Ramos (cell line): ENCODE measurements around the gene HCN3.

ENCODE experiments used
- in situ Hi-C: fragments of 300-500 bp; cut with MboI; formaldehyde crosslinking; loops from one replicate; pipeline ENCODE4 v1.14.3; 2022; ENCODE audit warnings: low sequenced_read_pairs; ENCODE audit not compliant: unreplicated experiment

Gene HCN3

DNA sequence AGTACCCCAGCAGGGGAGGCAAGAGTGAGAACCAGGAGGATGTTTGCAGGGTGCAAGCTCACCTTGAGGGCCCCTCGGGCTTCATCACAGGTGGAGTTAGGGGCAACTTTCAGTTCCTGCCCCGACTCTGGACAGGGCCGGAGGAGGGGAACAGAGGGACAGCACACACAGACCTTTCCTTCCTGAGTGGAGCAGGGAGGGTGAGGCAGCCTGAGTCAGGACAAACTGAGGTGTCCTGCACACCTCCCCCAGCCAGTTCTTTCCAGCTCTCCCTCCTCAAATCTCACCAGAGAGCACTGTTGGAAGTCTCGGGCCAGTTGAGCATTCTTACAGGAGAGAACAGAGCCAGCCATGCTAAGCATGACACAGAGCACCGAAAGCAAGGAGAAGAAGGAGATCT lies 23.5 kb upstream of the HCN3 start:
- in situ Hi-C loops, result no loop called here

DNA sequence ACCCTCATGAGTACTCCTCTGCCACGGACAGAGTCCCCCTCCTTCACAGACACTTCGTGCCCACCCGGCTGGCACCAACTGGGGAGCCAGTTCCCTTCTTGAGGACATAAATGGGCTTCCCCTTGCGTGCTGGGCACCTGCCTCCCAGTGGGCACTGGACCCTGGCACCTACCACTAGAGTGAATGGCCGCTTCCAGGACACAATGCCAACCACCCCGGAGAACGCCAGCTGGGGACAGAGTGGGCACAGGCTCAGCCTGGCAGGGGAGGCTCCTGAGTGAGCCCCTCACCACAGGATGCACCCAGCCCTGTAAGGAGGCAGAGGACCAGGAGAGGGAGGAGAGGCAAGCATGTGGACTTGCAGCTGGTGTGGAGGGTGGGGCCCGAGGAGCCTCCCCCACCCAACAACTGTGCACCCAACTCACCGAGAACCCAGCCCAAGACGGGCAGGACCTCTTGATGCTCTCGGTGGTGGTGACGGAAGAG lies 23.0 kb upstream of the HCN3 start:
- in situ Hi-C loops, result no loop called here

DNA sequence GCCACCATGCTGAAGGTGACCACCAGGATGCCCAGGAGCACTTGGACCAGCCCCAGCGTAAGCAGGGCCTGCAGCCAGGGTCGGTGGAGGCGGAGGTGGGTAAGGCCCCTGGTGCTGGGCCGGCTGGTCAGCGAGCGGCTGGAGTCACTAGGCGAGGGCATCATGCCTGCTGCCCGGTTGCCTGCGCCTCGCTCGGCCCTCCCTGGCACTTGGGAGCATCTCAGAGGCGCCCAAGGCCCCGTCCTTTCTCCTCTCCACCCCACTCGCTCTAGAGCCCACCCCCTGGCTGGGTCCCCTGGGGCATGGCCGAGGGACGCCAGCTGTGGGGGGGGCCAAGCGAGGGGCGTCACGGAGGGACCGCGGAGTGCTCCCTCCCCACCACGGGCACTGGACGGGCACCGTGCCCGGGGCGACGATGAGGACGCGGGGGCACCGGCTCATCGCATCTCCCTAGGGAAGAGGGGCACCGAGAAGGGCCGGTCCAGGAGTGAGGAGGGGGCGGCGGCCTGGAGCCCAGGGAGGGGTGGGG lies 22.5 kb upstream of the HCN3 start:
- in situ Hi-C loops, result no loop called here

DNA sequence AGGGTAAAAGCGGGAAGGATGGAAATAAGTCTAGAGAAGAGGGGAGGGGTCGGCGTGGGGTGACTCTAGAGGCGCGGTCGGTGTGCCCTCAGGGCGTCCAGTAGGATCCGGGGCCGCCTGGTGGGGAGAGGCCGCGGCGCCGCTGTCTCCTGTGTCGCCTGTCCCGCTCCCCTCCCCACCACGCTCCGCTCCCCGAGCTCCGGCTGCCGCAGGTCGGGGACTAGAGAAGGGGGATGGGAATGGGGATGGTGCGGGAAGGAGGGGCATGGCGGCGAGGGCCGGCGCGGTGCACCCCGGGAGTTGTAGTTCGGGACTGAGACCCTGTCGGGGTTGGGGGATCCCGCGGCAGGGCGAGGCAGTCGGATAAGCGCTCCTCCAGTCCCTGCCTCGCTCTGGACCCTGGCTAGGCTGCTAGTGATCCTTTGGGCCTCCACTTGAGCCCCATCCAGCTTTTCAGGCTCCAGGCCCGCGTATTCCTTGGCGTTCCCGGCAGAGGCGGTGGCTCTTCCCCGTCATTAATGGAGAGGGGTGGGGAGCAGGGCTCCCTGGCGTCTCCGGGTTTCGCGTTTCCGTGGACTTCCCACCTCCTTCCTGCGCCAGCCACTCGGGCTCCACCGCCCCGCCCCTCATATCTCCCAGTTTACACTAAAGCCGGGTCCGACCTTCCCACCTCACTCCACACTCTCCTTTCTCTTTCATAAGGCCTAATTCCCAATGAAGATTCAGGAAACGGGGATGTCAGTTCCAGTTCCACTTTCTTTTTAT lies 21.8 kb upstream of the HCN3 start, which contains the start of gene ENTREP3:
TSS of gene ENTREP3 (minus strand) at position 241 of the 765 bp plus-strand sequence. CDS start 606 bp downstream, outside the sequence.
- in situ Hi-C loops, result no loop called here

- in situ Hi-C loops, result no loop called here
These were observed 21.0 kb upstream of the HCN3 start for GRCh38 chr1:155256058-155256852.

GRCh38 chr1:155260276-155260675 lies 17.0 kb upstream of the HCN3 start:
- in situ Hi-C loops, result no loop called here

DNA sequence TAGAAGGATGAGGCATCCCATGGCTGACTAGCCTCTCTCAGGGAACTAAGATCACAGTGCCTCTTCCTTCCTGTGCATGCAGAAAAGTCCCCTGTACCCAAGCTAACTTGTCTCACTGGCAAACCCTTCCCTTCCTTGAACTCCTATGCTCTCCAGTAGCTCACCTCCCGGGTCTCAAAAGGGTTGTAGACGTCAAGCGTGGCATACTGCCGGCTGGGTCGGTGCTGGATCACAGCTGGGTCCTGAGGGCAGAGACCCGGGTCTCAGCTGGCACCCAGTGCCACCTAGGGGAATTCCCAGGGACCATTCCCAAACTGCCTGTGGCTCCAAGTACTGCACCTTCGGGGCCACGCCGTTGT lies 15.8 kb upstream of the HCN3 start:
- in situ Hi-C loops, result no loop called here

- in situ Hi-C loops, result no loop called here
These were observed 15.2 kb upstream of the HCN3 start, which contains the start of gene SCAMP3 for GRCh38 chr1:155261852-155262673. SCAMP3 (minus strand) TSS chr1:155262360; CDS start chr1:155262151, 209 bp downstream.

DNA sequence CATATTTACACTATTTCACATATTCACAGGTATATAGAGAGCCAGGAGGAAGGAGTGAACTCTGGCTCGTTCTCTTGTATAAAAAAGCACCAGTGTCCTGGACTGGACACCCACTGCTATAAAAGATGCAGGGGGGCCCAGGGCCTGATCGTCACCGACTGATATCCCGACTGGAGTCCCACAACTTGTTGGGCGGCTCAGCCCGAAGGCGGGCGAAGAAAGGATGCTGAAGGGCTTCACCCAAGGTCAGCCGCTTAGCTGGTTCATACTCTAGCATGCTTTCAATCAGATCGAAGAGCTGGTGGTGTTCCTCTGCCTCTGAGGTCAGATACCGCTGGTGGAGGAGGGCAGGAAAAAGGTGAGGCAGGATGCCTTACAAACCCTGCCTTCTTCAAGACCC lies 14.2 kb upstream of the HCN3 start:
- in situ Hi-C loops, result no loop called here

GRCh38 chr1:155266553-155266952 lies 10.7 kb upstream of the HCN3 start:
- in situ Hi-C loops, result no loop called here

- in situ Hi-C loops, result no loop called here
These were observed 9.9 kb upstream of the HCN3 start for GRCh38 chr1:155267373-155267772.

DNA sequence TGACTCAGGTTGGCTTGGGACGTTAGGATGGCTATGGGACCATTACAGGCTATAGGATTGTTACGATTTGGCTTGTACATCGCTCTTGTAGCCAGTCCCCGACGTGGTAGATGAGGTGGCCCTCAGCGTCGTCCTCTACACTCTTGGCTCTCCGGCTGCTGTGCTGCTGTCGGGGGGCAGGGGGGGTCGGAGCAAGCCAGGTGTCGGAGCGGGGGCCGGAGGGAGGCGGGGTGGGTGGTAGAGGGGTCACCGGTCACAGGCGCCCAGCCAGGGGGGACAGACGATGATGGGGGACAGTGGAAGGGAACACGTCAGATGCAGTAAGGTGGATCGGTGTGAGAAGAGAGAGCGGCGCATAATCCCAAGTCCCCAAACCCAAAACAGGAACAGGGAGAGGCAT lies 8.6 kb upstream of the HCN3 start:
- in situ Hi-C loops, result no loop called here

DNA sequence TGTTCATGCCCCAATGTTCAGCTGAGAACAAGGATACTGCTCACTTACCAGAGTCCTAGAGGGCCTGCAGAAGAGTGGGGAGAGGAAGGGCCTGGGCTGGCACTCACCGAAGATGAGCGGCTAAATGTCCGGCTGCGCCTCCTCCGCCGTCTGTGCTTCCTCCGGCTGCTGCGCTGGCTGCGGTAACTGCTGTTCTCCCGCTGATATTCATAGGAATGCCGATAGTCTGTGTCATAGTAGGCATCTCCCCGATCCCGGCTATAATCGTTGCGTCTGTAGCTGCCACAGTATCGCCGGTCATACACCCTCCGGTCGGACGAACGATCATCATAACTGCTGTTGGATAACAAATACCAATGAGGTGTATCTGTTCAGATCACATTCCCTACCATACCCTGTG lies 7.9 kb upstream of the HCN3 start:
- in situ Hi-C loops, result no loop called here

- in situ Hi-C loops, result no loop called here
These were observed 4.6 kb upstream of the HCN3 start for GRCh38 chr1:155272466-155273342.

GRCh38 chr1:155273343-155274245 lies 3.7 kb upstream of the HCN3 start, which contains the start of gene CLK2:
CLK2 (minus strand) TSS chr1:155273504; CDS start chr1:155270977, 2,527 bp downstream.
- in situ Hi-C loops, result no loop called here

GRCh38 chr1:155277902-155278688 lies 832 bp downstream of the HCN3 start:
- in situ Hi-C loops, result no loop called here

DNA sequence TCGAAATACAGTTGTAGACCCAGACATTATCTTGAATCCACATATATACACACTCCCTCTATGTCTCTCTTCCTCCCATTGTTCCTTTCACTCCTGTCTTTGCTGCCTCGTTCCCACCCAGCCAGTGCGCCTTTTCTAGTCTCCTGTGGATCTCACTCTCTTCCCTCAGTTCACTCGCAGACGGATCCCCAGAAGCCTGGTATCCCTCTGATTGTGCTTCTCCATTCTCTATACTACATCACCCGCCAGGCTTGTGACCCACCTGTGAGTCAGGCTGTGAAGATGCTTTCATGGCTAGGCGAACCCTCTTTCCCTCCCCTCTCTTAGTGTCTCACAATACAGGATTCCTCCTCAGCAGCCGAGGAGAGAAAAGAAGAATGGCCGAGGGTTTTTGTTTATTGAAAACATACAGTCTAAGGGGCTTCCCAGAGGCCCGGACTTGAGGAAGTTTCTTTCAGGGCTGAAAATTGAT lies 1.5 kb downstream of the HCN3 start:
- in situ Hi-C loops, result no loop called here
